Measurements from ENCODE around the gene BAIAP2.

DNA sequence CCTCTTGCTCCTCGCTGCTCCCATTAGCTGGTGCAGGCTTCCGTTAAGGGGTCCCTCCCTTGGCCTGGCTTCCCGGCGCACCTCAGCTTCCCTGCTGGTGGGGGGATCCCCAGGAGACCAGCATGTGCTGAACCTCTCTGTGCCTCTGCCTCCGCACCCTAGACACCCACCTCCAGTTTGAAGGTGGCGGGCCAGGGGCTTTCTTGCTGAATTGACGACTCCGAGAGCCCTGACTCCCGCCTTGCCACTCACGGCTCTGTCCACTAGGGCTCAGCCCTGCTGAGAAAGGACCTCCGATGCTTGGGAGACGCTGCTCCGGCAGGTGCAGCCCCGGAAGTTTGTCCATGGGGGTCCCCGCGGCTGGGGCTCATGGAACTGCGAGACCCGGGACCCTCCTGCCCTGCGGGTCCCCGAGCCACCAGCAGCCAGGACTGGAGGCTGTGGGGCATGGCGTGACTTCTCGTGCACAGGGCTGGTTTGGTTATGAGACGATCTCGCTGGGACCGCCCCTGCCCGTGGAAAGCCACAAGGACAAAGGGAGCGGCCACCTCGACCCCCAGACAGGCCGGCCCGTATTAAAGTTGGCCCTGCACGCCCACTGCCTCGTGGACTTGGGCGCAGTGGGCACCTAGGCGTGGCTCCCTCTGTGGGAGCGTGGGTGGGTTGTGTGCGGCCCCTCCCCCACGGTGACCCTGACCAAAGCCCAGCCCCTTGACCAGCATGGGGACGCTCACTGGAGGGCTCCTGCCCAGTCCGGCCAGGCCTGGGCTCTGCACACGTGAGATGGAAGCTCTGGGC lies 35.2 kb upstream of the BAIAP2 start:
- TF ChIP-seq, protein P1, sequence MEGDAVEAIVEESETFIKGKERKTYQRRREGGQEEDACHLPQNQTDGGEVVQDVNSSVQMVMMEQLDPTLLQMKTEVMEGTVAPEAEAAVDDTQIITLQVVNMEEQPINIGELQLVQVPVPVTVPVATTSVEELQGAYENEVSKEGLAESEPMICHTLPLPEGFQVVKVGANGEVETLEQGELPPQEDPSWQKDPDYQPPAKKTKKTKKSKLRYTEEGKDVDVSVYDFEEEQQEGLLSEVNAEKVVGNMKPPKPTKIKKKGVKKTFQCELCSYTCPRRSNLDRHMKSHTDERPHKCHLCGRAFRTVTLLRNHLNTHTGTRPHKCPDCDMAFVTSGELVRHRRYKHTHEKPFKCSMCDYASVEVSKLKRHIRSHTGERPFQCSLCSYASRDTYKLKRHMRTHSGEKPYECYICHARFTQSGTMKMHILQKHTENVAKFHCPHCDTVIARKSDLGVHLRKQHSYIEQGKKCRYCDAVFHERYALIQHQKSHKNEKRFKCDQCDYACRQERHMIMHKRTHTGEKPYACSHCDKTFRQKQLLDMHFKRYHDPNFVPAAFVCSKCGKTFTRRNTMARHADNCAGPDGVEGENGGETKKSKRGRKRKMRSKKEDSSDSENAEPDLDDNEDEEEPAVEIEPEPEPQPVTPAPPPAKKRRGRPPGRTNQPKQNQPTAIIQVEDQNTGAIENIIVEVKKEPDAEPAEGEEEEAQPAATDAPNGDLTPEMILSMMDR (IDR thresholded peaks at IDR 0.05; ENCODE audit: insufficient read depth, low read length, poor library complexity, severe bottlenecking) = no peak
- TF ChIP-seq EZH2phosphoT487 (conservative IDR thresholded peaks at IDR 0.05; ENCODE audit: low read length) = no peak

Data from SU-DHL-6 (cell line).